GF-D8 (cell line): ENCODE results near the gene ZDHHC17.

ENCODE experiments used
- DNase-seq: peaks from one replicate; lab custom pipeline; 2025; lab: John Stamatoyannopoulos, UW

The ZDHHC17 gene

GRCh38 chr12:76878899-76879709, 115.2 kb downstream of the ZDHHC17 start, which contains the start of gene CSRP2:
Gene CSRP2 (minus strand): TSS chr12:76879019. CDS start chr12:76866260, 12,759 bp downstream.
- DNase-seq, result no peak

- no peak for DNase-seq
These were observed 116.0 kb downstream of the ZDHHC17 start for GRCh38 chr12:76879710-76880518.

GRCh38 chr12:76880519-76881023, 116.7 kb downstream of the ZDHHC17 start:
- no peak for DNase-seq

GRCh38 chr12:76881142-76881541, 117.2 kb downstream of the ZDHHC17 start:
- no peak for DNase-seq

GRCh38 chr12:76882367-76882766, 118.5 kb downstream of the ZDHHC17 start:
- no peak for DNase-seq

- no peak for DNase-seq
These were observed 119.2 kb downstream of the ZDHHC17 start for GRCh38 chr12:76883151-76883550.

- no peak for DNase-seq
These were observed 119.9 kb downstream of the ZDHHC17 start for GRCh38 chr12:76883811-76884210.

- no peak for DNase-seq
These were observed 124.9 kb downstream of the ZDHHC17 start for GRCh38 chr12:76888775-76889174.

- DNase-seq, result no peak
These were observed 126.5 kb downstream of the ZDHHC17 start for GRCh38 chr12:76890151-76891143.

- no peak for DNase-seq
These were observed 127.7 kb downstream of the ZDHHC17 start for GRCh38 chr12:76891609-76892008.

- no peak for DNase-seq
These were observed 131.9 kb downstream of the ZDHHC17 start for GRCh38 chr12:76895796-76896195.

- DNase-seq, result no peak
These were observed 132.4 kb downstream of the ZDHHC17 start for GRCh38 chr12:76896274-76896673.

GRCh38 chr12:76898442-76898841, 134.5 kb downstream of the ZDHHC17 start:
- no peak for DNase-seq

GRCh38 chr12:76899522-76899921, 135.6 kb downstream of the ZDHHC17 start:
- no peak for DNase-seq

GRCh38 chr12:76901628-76902380, 137.9 kb downstream of the ZDHHC17 start:
- DNase-seq, result no peak
